OCI-LY7 (cell line): ENCODE measurements around the gene RORC. TPM values are rescaled to one million over a fixed set of nuclear protein-coding genes. Genes with fewer than 3 reads are reported as not detected.
"Not testable (repeated sequence)": the region's sequence is repeated elsewhere in the genome, so short reads cannot be mapped to it uniquely, and the experiment has no call there.

Experiments used
- BruUV-seq: library from RNA; stranded (reverse); fragments of 400-500 nt; replicated peaks from 2 replicates; lab custom pipeline; 2021; lab: Mats Ljungman, UMichigan
- CTCF ChIA-PET: fragments of 300-600 bp; sonication (Branson Sonifier 250); formaldehyde crosslinking; loops from one replicate; lab custom pipeline; 2022; ENCODE audit warnings: antibody characterized with exemption; ENCODE audit not compliant: unreplicated experiment; lab: Charles Lee
- POLR2A ChIA-PET: fragments of 300-600 bp; sonication (Branson Sonifier 250); formaldehyde crosslinking; loops from one replicate; lab custom pipeline; 2022; ENCODE audit warnings: antibody characterized with exemption; lab: Charles Lee
- DNase-seq: peaks from one replicate; pipeline ENCODE4 v3.0.0-alpha.2; 2015; ENCODE audit warnings: low spot score
- H2AFZ ChIP-seq: fragments of 200-600 bp; sonication (generic), shearing (Covaris generic); 2 replicates; pipeline ENCODE4 v1.6.1; 2014; ENCODE audit warnings: mild to moderate bottlenecking, antibody characterized with exemption, low read length, moderate library complexity
- H3K27ac ChIP-seq: fragments of 200-600 bp; sonication (generic); 2 replicates; pipeline ENCODE4 v1.5.1; 2014; ENCODE audit warnings: mixed run types, low read depth, mild to moderate bottlenecking, moderate library complexity, low read length, inconsistent platforms; ENCODE audit not compliant: poor library complexity, severe bottlenecking
- H3K36me3 ChIP-seq: fragments of 200-600 bp; sonication (generic); 2 replicates; pipeline ENCODE4 v1.6.1; 2014; ENCODE audit warnings: mild to moderate bottlenecking, antibody characterized with exemption, low read length, moderate library complexity, mixed read lengths; ENCODE audit not compliant: insufficient read depth
- H3K4me1 ChIP-seq: fragments of 200-600 bp; sonication (generic); 2 replicates; pipeline ENCODE4 v1.5.1; 2014; ENCODE audit warnings: mild to moderate bottlenecking, low read length; ENCODE audit not compliant: insufficient read depth, poor library complexity, severe bottlenecking
- H3K4me2 ChIP-seq: fragments of 200-600 bp; sonication (generic); 2 replicates; pipeline ENCODE4 v1.6.1; 2014; ENCODE audit warnings: mild to moderate bottlenecking, low read length
- H3K4me3 ChIP-seq: fragments of 200-600 bp; sonication (generic); 2 replicates; pipeline ENCODE4 v1.5.1; 2014; ENCODE audit warnings: mild to moderate bottlenecking, low read depth, low read length; ENCODE audit not compliant: poor library complexity, severe bottlenecking
- H3K79me2 ChIP-seq: fragments of 200-600 bp; sonication (generic); 2 replicates; pipeline ENCODE4 v1.6.1; 2016; ENCODE audit warnings: low read depth, mild to moderate bottlenecking, low read length, moderate library complexity, mixed read lengths; ENCODE audit not compliant: insufficient read depth
- H3K9me2 ChIP-seq: fragments of 200-600 bp; sonication (generic); 2 replicates; pipeline ENCODE4 v1.6.1; 2016; ENCODE audit warnings: mild to moderate bottlenecking, low read length, mixed read lengths; ENCODE audit not compliant: insufficient read depth
- H3K9me3 ChIP-seq: fragments of 200-600 bp; sonication (generic); 2 replicates; pipeline ENCODE4 v1.6.1; 2014; ENCODE audit warnings: mild to moderate bottlenecking, mixed run types, low read length, mixed read lengths
- H4K20me1 ChIP-seq: fragments of 200-600 bp; sonication (generic); 2 replicates; pipeline ENCODE4 v1.6.1; 2014; ENCODE audit warnings: mild to moderate bottlenecking, antibody characterized with exemption, low read length, moderate library complexity, mixed read lengths; ENCODE audit not compliant: insufficient read depth
- EZH2phosphoT487 ChIP-seq: fragments of 200-600 bp; sonication (generic); IDR thresholded peaks from 2 replicates; pipeline ENCODE4 v1.6.1; 2018; ENCODE audit warnings: low read depth, borderline replicate concordance, mild to moderate bottlenecking, mixed run types, antibody characterized with exemption, low read length, moderate library complexity, mixed read lengths
- intact Hi-C: fragments of 100-400 bp; cut with micrococcal nuclease; formaldehyde crosslinking; loops from one replicate; pipeline ENCODE4 v1.10.0; 2022; ENCODE audit not compliant: unreplicated experiment
- total RNA-seq, 2 experiments: library from RNA; depleted of rRNA in 1 of 2; stranded (reverse); fragments of >200 nt in 1 of 2; shearing (Covaris generic) in 1 of 2; gene quantifications; 2 replicates each; pipeline ENCODE4 v1.2.3, GENCODE V29; 2014 to 2022
- TF ChIP-seq, protein P1 (sequence below): fragments of 200-600 bp; sonication (generic); conservative IDR thresholded peaks from 2 replicates; pipeline ENCODE4 v1.5.1; 2014; ENCODE audit warnings: mild to moderate bottlenecking, antibody characterized with exemption, low read length, moderate library complexity, mixed read lengths

RORC gene
- total RNA-seq, 2 experiments from 2014 or later: not detected

DNA sequence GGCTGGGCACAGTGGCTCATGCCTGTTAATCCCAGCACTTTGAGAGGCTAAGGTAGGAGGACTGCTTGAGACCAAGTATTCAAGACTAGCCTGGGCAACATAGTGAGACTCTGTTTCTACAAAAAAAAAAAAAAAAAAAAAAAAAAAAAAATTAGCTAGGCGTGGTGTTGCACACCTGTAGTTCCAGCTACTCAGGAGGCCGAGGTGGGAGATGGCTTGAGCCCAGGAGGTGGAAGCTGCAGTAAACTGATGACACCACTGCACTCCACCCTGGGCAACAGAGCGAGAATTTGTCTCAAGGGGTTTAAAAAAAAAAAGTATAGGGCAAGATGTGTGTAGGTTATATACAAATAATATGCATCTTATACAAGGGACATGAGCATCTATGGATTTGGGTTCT lies 43.9 kb downstream of the RORC start:
- no peak overlapping the region for H3K4me2 ChIP-seq
- TF ChIP-seq, protein P1, sequence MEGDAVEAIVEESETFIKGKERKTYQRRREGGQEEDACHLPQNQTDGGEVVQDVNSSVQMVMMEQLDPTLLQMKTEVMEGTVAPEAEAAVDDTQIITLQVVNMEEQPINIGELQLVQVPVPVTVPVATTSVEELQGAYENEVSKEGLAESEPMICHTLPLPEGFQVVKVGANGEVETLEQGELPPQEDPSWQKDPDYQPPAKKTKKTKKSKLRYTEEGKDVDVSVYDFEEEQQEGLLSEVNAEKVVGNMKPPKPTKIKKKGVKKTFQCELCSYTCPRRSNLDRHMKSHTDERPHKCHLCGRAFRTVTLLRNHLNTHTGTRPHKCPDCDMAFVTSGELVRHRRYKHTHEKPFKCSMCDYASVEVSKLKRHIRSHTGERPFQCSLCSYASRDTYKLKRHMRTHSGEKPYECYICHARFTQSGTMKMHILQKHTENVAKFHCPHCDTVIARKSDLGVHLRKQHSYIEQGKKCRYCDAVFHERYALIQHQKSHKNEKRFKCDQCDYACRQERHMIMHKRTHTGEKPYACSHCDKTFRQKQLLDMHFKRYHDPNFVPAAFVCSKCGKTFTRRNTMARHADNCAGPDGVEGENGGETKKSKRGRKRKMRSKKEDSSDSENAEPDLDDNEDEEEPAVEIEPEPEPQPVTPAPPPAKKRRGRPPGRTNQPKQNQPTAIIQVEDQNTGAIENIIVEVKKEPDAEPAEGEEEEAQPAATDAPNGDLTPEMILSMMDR: no peak
- TF ChIP-seq EZH2phosphoT487: no peak
- intact Hi-C loops: no loop called here
- no peaks in the 10 kb centered on the region for H3K9me3 ChIP-seq
- H2AFZ ChIP-seq: no peak overlapping the region
- POLR2A ChIA-PET: interaction anchor here (0.6 kb wide), 1 partner anchor 516 kb away, joined by 4 read pairs; no protein-coding TSS in a partner anchor
- no peak for DNase-seq
- CTCF ChIA-PET: no interaction called here
- no peak overlapping the region for H3K4me3 ChIP-seq
- H3K4me1 ChIP-seq: peaks cover 15% of the 10 kb centered on the region
- no peaks in the 10 kb centered on the region for H3K79me2 ChIP-seq
- no peaks in the 10 kb centered on the region for H3K36me3 ChIP-seq
- no peaks in the 10 kb centered on the region for H3K9me2 ChIP-seq
- H3K27ac ChIP-seq: no peak overlapping the region
- H4K20me1 ChIP-seq: no peaks in the 10 kb centered on the region
- no TSS peak for BruUV-seq

DNA sequence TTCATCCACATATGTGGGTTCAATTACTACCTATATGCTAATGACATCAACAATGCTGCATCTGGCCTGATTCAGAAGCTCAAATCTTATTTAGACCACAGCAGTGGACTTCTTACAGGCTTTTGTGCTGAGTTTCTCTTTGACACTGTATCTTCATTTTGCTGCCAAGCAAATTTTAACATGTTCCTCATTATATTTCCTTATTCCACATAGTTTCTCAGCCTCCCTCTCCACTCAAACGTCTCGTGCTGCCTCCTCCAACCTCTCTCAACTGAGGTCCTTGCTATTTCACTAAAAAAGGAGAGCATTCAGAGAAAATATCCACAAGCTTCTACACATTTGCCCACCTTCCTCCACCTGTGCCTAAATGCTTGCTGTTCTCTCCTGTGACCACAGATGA lies 47.8 kb downstream of the RORC start:
- H3K4me3 ChIP-seq: no peak overlapping the region
- no peak for DNase-seq
- H2AFZ ChIP-seq: no peak overlapping the region

DNA sequence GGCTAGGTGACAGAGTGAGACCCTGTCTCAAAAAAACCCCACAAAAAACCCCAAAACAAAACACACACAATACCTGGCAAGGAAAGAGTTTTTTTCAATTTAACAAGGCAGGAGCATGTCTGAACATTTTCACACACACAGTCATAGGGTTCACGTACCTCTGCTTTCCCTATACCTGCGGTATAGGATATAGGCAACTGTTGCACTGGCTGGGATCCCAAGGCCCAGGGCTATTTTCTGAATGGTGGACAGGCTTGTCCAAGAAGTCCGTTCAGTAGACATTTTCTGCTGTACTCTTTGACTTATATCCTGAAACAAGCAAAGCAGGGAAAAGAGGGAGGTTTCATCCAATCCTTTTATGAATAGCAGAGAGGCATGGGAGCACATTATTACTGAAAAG lies 48.9 kb downstream of the RORC start:
- H3K4me1 ChIP-seq: peaks cover 11% of the 10 kb centered on the region
- H3K9me3 ChIP-seq: no peaks in the 10 kb centered on the region
- ChIA-PET CTCF (no interaction called here), POLR2A (interaction anchor here (0.7 kb wide), 1 partner anchor 27 kb away, joined by 3 read pairs; no protein-coding TSS in a partner anchor)
- no peak overlapping the region for H2AFZ ChIP-seq
- intact Hi-C loops: no loop called here
- H3K4me3 ChIP-seq: no peak overlapping the region
- DNase-seq: no peak
- H3K79me2 ChIP-seq: no peaks in the 10 kb centered on the region
- TF ChIP-seq, protein P1: no peak
- TF ChIP-seq EZH2phosphoT487: no peak
- no peaks in the 10 kb centered on the region for H3K9me2 ChIP-seq
- peaks cover 4% of the 10 kb centered on the region; the same call in 1 of the 2 replicates for H3K36me3 ChIP-seq
- H3K4me2 ChIP-seq: no peak overlapping the region
- H4K20me1 ChIP-seq: no peaks in the 10 kb centered on the region
- no peak overlapping the region for H3K27ac ChIP-seq
- BruUV-seq: no TSS peak

More for the DNA sequence above, 47.8 kb downstream of the RORC start:
- TF ChIP-seq, protein P1: no peak
- TF ChIP-seq EZH2phosphoT487: no peak
- H3K27ac ChIP-seq: no peak overlapping the region
- H3K36me3 ChIP-seq: no peaks in the 10 kb centered on the region
- H3K79me2 ChIP-seq: no peaks in the 10 kb centered on the region
- CTCF ChIA-PET: no interaction called here
- POLR2A ChIA-PET: no interaction called here
- intact Hi-C loops: no loop called here
- no peak overlapping the region for H3K4me2 ChIP-seq
- H3K9me2 ChIP-seq: no peaks in the 10 kb centered on the region
- no peaks in the 10 kb centered on the region for H4K20me1 ChIP-seq
- peaks cover 11% of the 10 kb centered on the region for H3K4me1 ChIP-seq
- BruUV-seq: no TSS peak
- no peaks in the 10 kb centered on the region for H3K9me3 ChIP-seq

DNA sequence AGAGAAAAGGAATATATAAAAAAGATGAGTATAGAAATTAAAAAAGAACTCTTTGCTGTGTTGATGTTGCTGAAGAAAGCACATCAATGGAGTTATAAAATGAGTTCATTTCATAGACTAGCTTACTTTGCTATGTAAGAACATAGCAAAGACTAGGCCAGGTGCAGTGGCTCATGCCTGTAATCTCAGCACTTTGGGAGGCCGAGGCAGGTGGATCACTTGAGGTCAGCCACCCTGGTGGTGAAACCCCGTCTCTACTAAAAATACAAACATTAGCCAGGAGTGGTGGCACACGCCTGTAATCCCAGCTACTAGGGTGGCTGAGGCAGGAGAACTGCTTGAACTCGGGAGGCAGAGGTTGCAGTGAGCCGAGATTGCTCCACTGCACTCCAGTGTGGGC lies 49.6 kb downstream of the RORC start:
- H3K9me2 ChIP-seq, H3K4me2 ChIP-seq, H2AFZ ChIP-seq, H3K9me3 ChIP-seq, CTCF ChIA-PET, DNase-seq, H3K27ac ChIP-seq, BruUV-seq, intact Hi-C loops, H3K36me3 ChIP-seq, H3K4me3 ChIP-seq, H4K20me1 ChIP-seq, POLR2A ChIA-PET, H3K79me2 ChIP-seq: not testable (repeated sequence)
- H3K4me1 ChIP-seq: peaks cover 11% of the 10 kb centered on the region
